GM21515 (cell line): Measurements from ENCODE around the gene THUMPD1.
"Not testable (repeated sequence)": the region's sequence is repeated elsewhere in the genome, so short reads cannot be mapped to it uniquely, and the experiment has no call there.

ENCODE experiments used
- ATAC-seq: cut with Tn5 transposase; IDR thresholded peaks from one replicate; pipeline ENCODE4 v1.9.1; 2021; ENCODE audit not compliant: unreplicated experiment

The THUMPD1 gene

GRCh38 chr16:20741554-20742285, at the start of gene THUMPD1:
TSS of gene THUMPD1 (minus strand) at chr16:20741818. CDS start at chr16:20741739, 79 bp downstream.
- peak; percentile 78 for ATAC-seq

- no peak for ATAC-seq
Measured at GRCh38 chr16:20789130-20789529, 47.5 kb upstream of the THUMPD1 start.

DNA sequence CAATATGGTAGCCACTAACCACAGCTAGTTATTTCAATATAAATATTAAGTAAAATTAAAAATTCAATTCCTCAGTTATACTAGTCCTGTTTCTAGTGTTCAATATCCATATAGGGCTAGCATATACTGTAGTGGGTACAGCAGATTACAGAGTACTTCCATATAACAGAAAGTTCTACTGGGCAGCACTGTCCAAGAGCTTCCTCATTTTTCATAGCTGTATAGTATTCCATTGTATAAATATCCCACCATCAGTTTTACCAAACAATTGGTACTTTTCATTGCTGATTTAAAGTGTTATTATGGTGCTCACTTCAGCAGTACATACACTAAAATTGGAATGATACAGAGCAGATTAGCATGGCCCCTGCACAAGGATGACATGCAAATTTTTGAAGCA, 42.6 kb upstream of the THUMPD1 start:
- no peak for ATAC-seq

- no peak for ATAC-seq
Measured at GRCh38 chr16:20782470-20782869, 40.9 kb upstream of the THUMPD1 start.

- no peak for ATAC-seq
Measured at GRCh38 chr16:20781697-20782096, 40.1 kb upstream of the THUMPD1 start.

GRCh38 chr16:20774703-20775362, 33.2 kb upstream of the THUMPD1 start:
- no peak for ATAC-seq

- no peak for ATAC-seq
Measured at GRCh38 chr16:20773679-20774078, 32.1 kb upstream of the THUMPD1 start.

GRCh38 chr16:20768818-20769217, 27.2 kb upstream of the THUMPD1 start:
- ATAC-seq = no peak

GRCh38 chr16:20768121-20768520, 26.5 kb upstream of the THUMPD1 start:
- no peak for ATAC-seq

GRCh38 chr16:20767577-20767976, 26.0 kb upstream of the THUMPD1 start:
- no peak for ATAC-seq

- no peak for ATAC-seq
Measured at GRCh38 chr16:20766294-20766693, 24.7 kb upstream of the THUMPD1 start.

DNA sequence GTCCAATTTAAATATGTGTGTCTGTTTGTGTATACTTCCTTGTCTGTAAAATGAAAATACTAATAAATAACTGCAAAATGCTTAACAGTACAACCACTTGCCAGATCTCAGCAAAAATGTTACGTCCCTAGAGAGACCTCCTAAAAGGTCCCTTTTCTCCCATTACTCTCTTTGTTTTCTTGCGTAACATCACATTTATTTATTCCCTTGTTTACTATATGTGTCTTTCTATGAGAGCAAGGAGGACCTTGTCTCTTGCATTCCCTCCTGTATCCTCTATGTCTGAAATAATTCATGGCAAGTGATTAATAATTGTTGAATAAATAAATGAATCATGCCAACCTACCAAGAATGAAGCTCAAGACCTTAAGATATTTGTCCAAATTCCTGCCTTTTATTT, 24.1 kb upstream of the THUMPD1 start:
- no peak for ATAC-seq

DNA sequence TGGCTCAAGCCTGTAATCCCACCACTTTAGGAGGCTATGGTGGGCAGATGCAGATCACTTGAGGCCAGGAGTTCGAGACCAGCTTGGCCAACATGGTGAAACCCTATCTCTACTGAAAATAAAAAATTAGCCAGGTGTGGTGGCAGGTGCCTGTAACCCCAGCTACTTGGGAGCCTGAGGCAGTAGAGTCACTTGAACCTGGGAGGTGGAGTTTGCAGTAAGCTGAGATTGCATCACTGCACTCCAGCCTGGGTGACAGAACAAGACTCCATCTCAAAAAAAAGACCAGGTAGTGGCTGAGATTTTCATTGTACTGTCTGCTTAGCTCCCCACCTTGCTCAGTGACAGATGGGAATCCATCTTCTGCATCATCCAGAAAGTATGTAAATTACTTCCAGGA, 22.8 kb upstream of the THUMPD1 start:
- ATAC-seq = not testable (repeated sequence)

GRCh38 chr16:20763461-20764232, 22.0 kb upstream of the THUMPD1 start, which contains the start of gene ACSM3:
TSS of gene ACSM3 (plus strand) at chr16:20764014. CDS start at chr16:20770035, 6,021 bp downstream.
- peak; percentile 98 for ATAC-seq

DNA sequence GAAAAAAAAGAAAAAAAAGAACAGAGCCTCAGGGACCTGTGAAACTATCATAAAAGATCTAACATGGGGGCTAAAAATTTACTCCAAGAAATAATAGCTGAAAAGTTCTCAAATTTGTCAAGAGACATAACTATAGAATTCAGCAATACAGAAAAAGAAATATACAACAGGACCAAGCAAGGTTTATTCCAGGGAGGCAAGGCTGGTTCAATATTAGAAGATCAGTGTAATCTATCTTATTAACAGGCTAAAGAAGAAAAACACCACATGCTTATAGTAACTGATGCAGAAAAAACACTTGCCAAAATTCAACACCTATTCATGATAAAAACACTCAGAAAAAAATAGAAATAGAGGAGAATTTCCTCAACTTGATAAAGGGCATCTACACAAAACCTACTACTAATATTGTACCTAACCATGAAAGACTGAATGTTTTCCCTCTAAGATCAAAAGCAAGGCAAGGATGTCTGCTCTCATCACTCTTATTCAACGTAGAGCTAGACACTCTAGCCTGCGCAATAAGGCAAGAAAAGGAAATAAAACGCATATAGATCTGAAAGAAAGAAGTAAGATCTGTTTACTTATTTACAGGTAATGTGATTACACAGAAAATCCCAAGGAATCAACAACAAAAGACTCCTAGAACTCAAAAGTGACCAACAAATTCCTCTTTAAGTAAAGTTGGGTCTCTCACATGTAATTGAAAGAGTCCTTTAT, 20.9 kb upstream of the THUMPD1 start:
- ATAC-seq = no peak

- ATAC-seq = no peak
Measured at GRCh38 chr16:20761175-20761574, 19.6 kb upstream of the THUMPD1 start.

DNA sequence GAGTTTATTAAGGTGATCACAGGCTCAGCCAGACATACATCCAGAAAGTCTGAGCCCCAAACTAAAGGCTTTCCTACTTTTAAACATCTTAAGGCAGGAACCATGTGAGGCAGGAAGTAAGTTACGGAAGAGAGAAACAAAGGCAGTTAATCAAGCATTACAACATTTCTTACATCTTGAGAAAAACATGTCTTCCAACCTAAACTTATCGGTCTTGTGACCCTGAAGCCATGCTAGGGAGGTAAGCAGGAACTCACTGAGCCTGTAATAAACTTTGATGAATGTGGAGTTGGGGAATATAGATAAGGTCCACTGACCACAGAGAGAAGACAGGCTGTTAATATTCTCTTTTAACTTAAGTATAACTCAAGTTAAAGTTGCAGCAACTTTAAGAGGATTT, 18.7 kb upstream of the THUMPD1 start:
- no peak for ATAC-seq

GRCh38 chr16:20755799-20756198, 14.2 kb upstream of the THUMPD1 start:
- not testable (repeated sequence) for ATAC-seq

- no peak for ATAC-seq
Measured at GRCh38 chr16:20755238-20755637, 13.6 kb upstream of the THUMPD1 start.

GRCh38 chr16:20753727-20754126, 12.1 kb upstream of the THUMPD1 start:
- no peak for ATAC-seq

DNA sequence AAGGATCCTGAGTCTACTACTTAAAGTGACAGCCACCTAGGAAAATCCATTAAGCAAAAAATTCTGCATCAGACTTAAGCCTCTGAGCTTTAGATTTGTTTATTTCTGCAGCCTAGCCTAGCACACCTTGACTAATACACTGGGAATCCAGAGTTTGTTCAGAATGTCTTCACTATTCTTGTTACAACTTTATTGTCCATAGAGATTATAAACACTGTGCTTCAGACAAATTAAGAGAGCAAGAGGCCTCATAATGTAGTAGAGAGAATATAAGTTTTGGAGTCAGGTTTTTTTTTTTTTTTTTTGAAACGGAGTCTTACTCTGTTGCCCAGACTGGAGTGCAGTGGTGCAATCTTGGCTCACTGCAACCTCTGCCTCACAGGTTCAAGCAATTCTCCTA, 8.9 kb upstream of the THUMPD1 start:
- no peak for ATAC-seq
